Measurements from ENCODE around the gene CNGB1. TPM values are rescaled to one million over a fixed set of nuclear protein-coding genes. Genes with fewer than 3 reads are reported as not detected.

The CNGB1 gene
- total RNA-seq, 1 donor from 2014 or later, result 0.19 TPM

- no peaks in the 10 kb centered on the region for H3K27me3 Mint-ChIP-seq
- H3K9me3 Mint-ChIP-seq, result no peaks in the 10 kb centered on the region
- H3K4me1 Mint-ChIP-seq (ENCODE audit: unreplicated experiment), result peaks cover 10% of the 10 kb centered on the region
- H3K27ac Mint-ChIP-seq, result peak overlapping the region; percentile 90
- no peaks in the 10 kb centered on the region for H3K36me3 Mint-ChIP-seq
- peak overlapping the region; percentile 73 for H3K4me3 Mint-ChIP-seq
- no peak for DNase-seq (ENCODE audit: extremely low spot score, unreplicated experiment)
- TF ChIP-seq CTCF (conservative IDR thresholded peaks at IDR 0.05), result no peak
These were observed 11.8 kb downstream of the CNGB1 start for GRCh38 chr16:57959121-57959520.

GRCh38 chr16:57958544-57958943 lies 12.4 kb downstream of the CNGB1 start:
- Mint-ChIP-seq H3K9me3 (no peaks in the 10 kb centered on the region), H3K27ac (peak overlapping the region; percentile 90), H3K27me3 (no peaks in the 10 kb centered on the region), H3K4me3 (no peak overlapping the region), H3K4me1 (ENCODE audit: unreplicated experiment) (peaks cover 10% of the 10 kb centered on the region), H3K36me3 (no peaks in the 10 kb centered on the region)
- no peak for DNase-seq (ENCODE audit: extremely low spot score, unreplicated experiment)
- TF ChIP-seq CTCF (conservative IDR thresholded peaks at IDR 0.05), result no peak

DNA sequence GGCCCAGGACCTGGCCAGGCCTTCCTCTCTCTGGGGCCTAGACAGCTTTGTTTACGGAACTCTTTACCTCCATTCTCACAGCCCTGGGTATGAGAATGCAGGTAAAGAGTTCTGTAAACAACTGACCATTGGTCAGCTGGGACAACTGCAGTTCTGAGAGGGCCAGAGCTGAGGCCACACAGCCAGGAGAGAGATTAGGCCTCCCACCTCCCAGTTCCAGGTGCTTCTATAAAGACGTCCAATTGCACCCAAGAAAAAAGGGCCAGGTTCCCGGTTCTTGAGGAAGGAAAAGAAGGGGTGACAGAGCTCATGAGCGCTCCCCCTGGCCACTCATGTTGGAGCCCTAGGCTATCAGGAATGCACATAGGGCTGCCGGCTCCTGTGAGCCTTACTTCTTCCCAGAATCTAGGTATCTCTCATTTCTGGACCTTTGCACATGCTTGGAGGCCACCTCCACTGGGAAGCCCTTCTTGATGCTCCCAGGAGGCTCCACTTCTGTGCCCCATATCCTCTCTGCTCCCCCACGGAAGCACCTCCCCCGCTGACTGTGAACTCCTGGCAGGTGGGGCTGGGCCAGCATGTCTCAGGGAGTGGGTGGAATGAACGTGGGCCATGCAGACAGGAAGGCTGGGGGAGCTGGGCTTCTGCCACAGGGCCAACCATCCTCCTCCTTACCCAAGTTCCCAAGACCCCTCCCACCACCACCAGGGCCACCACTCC lies 13.1 kb downstream of the CNGB1 start:
- Mint-ChIP-seq H3K27ac (no peak overlapping the region), H3K9me3 (no peaks in the 10 kb centered on the region), H3K4me1 (ENCODE audit: unreplicated experiment) (peaks cover 10% of the 10 kb centered on the region), H3K27me3 (no peaks in the 10 kb centered on the region), H3K4me3 (no peak overlapping the region), H3K36me3 (no peaks in the 10 kb centered on the region)
- no peak for TF ChIP-seq CTCF (conservative IDR thresholded peaks at IDR 0.05)
- DNase-seq (ENCODE audit: extremely low spot score, unreplicated experiment), result no peak

DNA sequence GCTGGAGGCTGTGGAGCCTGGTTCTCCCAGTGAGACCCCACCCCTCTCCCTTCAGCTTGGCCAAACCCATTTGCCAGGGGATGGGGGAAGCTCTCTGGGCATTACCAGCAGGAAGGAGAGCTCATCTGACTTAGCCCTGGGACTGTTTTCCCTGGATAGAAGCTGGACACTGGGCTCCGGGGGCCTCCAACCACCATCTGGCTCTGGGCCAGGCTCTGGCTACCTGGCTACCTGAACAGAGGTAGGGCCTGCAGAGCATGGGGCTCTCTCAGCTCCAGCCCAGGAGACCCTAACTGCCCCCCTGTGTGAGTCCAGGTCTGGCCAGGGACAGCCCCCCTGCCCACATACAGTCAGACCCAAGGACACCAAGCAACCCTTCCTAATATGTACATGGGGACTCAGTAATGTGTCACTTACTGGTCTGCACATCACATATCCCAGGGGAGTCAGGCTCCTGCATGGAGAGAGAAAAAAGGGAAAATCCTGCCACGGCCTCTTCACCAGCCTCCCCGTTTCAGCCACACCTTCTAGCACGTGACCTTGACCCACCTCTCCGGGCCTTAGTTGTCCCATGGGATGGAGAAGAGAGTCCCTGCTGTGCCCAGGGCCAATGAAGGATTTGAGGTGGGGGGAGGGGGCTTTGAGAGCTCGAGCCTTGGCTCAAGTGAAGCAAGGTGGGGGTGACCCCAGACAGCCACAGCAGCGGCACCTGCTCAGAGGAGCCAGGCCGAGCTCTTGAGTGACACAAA lies 13.8 kb downstream of the CNGB1 start:
- Mint-ChIP-seq H3K27me3 (no peaks in the 10 kb centered on the region), H3K9me3 (no peaks in the 10 kb centered on the region), H3K36me3 (no peaks in the 10 kb centered on the region), H3K27ac (no peak overlapping the region), H3K4me1 (ENCODE audit: unreplicated experiment) (peaks cover 10% of the 10 kb centered on the region), H3K4me3 (no peak overlapping the region)
- DNase-seq (ENCODE audit: extremely low spot score, unreplicated experiment), result no peak
- TF ChIP-seq CTCF (conservative IDR thresholded peaks at IDR 0.05), result no peak

DNA sequence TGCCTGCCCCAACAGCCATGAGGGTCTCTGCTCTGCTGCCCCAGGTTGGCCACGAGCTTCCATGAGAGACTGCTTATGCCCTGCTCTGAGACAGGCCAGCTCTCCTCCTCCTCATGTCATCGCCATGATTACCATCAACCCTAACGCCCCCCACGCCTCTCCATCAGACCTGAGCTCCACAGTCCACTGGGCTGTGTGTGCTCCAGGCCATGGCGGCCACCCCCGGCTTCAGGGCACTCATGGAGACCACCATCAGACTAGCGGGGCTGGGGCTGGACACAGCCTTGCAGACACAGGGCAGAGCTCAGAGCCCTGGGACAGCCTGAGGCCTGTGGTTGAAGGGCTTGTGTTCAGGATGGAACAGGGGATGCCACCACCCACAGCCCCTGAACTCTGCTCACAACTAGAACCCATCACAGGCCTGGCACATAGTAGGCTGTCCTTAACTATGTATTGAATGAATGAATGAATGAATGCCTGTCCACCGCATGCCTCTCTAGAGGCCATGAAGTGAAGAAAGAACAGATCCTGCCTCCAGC lies 14.6 kb downstream of the CNGB1 start:
- no peak for DNase-seq (ENCODE audit: extremely low spot score, unreplicated experiment)
- Mint-ChIP-seq H3K27me3 (no peaks in the 10 kb centered on the region), H3K4me3 (no peak overlapping the region), H3K27ac (no peak overlapping the region), H3K36me3 (no peaks in the 10 kb centered on the region), H3K9me3 (no peaks in the 10 kb centered on the region), H3K4me1 (ENCODE audit: unreplicated experiment) (peaks cover 10% of the 10 kb centered on the region)
- no peak for TF ChIP-seq CTCF (conservative IDR thresholded peaks at IDR 0.05)

Measured in type B pancreatic cell (in vitro differentiated cells).